Ascending aorta (tissue), 2 donors: ENCODE data around the gene CREB5. TPM values are rescaled to one million over a fixed set of nuclear protein-coding genes. Genes with fewer than 3 reads are reported as not detected.

Source experiments
- DNase-seq, 2 donors: peaks; one replicate each; pipeline ENCODE4 v3.0.0-alpha.2; 2019; ENCODE audit warnings: low spot score in 2 of 2
- H3K27ac ChIP-seq, 2 donors: fragments of 200-600 bp; sonication (generic); one replicate each; pipeline ENCODE4 v1.5.1; 2016 to 2017; ENCODE audit warnings: mild to moderate bottlenecking in 1 of 2
- H3K27me3 ChIP-seq: fragments of 200-600 bp; sonication (generic); one replicate; pipeline ENCODE4 v1.5.1; 2017
- H3K36me3 ChIP-seq, 2 donors: fragments of 200-600 bp; sonication (generic); one replicate each; pipeline ENCODE4 v1.5.1; 2016
- H3K4me1 ChIP-seq, 2 donors: fragments of 200-600 bp; sonication (generic); one replicate each; pipeline ENCODE4 v1.5.1; 2016 to 2017; ENCODE audit warnings: mild to moderate bottlenecking in 1 of 2
- H3K4me3 ChIP-seq, 2 donors: fragments of 200-600 bp; sonication (generic); one replicate each; pipeline ENCODE4 v1.5.1; 2016 to 2017; ENCODE audit warnings: mild to moderate bottlenecking in 1 of 2
- H3K9me3 ChIP-seq, 2 donors: fragments of 200-600 bp; sonication (generic); one replicate each; pipeline ENCODE4 v1.5.1; 2016
- intact Hi-C: fragments of 100-400 bp; cut with DNase I; formaldehyde crosslinking; loops from one replicate; pipeline ENCODE4 v1.15.1; 2023
- total RNA-seq: library from RNA; depleted of rRNA; stranded (reverse); fragments of >200 nt; gene quantifications from one replicate; pipeline ENCODE4 v1.1.0, GENCODE V29; 2016
- TF ChIP-seq, protein P1 (sequence below), 3 experiments: fragments of 200-600 bp in 2 of 3; fragments of 450-650 bp in 1 of 3; sonication (generic) in 2 of 3; IDR thresholded peaks; one replicate each; pipeline ENCODE4 v1.5.1; 2016 to 2019; ENCODE audit warnings: antibody characterized with exemption in 3 of 3, mild to moderate bottlenecking in 1 of 3, moderate library complexity in 1 of 3

Gene CREB5
- total RNA-seq, 1 donor from 2014 or later = 143 TPM

GRCh38 chr7:28582226-28582625, 169.9 kb downstream of the CREB5 start:
- Histone ChIP-seq H3K9me3 (no peaks in the 10 kb centered on the region), H3K27ac (no peak overlapping the region), H3K4me1 (no peaks in the 10 kb centered on the region), H3K36me3 (no peaks in the 10 kb centered on the region), H3K4me3 (no peak overlapping the region), H3K27me3 (no peaks in the 10 kb centered on the region)
- no peak for DNase-seq
- intact Hi-C loops = no loop called here
- TF ChIP-seq, protein P1, sequence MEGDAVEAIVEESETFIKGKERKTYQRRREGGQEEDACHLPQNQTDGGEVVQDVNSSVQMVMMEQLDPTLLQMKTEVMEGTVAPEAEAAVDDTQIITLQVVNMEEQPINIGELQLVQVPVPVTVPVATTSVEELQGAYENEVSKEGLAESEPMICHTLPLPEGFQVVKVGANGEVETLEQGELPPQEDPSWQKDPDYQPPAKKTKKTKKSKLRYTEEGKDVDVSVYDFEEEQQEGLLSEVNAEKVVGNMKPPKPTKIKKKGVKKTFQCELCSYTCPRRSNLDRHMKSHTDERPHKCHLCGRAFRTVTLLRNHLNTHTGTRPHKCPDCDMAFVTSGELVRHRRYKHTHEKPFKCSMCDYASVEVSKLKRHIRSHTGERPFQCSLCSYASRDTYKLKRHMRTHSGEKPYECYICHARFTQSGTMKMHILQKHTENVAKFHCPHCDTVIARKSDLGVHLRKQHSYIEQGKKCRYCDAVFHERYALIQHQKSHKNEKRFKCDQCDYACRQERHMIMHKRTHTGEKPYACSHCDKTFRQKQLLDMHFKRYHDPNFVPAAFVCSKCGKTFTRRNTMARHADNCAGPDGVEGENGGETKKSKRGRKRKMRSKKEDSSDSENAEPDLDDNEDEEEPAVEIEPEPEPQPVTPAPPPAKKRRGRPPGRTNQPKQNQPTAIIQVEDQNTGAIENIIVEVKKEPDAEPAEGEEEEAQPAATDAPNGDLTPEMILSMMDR (IDR thresholded peaks at IDR 0.05) = no peak

- TF ChIP-seq, protein P1 (IDR thresholded peaks at IDR 0.05) = no peak
- Histone ChIP-seq H3K9me3 (no peaks in the 10 kb centered on the region), H3K4me1 (peaks cover 0 to 4% of the 10 kb centered on the region in 2 donors), H3K27ac (no peak overlapping the region), H3K27me3 (no peaks in the 10 kb centered on the region), H3K4me3 (no peak overlapping the region), H3K36me3 (no peaks in the 10 kb centered on the region)
- intact Hi-C loops = no loop called here
- DNase-seq = no peak
Observed at GRCh38 chr7:28584235-28584634, 171.9 kb downstream of the CREB5 start.

DNA sequence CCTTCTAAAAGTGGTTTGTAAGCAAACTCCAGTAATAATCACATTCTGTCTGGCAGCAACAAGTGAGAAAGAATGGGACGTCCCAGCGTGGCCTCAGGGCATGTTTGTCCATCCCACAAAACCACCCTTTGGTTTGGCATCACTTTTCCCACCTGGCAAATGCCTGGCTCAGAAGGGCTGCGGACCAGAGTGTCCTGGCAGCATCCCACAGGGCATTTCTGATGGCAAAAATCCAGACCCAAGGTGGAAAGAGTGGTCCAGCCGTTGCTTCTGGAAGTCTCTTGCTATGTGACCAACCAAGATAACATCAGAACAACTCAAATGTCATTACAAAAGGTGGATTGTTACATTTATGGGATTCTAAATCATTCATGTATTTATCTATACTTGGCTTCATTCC, 174.4 kb downstream of the CREB5 start:
- TF ChIP-seq, protein P1 (IDR thresholded peaks at IDR 0.05) = no peak
- intact Hi-C loops = no loop called here
- Histone ChIP-seq H3K9me3 (no peaks in the 10 kb centered on the region), H3K4me1 (peaks cover 0 to 4% of the 10 kb centered on the region in 2 donors), H3K27ac (no peak overlapping the region), H3K27me3 (no peaks in the 10 kb centered on the region), H3K36me3 (no peaks in the 10 kb centered on the region), H3K4me3 (no peak overlapping the region)
- DNase-seq = no peak

GRCh38 chr7:28587211-28587610, 174.9 kb downstream of the CREB5 start:
- no peak overlapping the region for H3K27ac ChIP-seq
- peaks cover 0 to 4% of the 10 kb centered on the region in 2 donors for H3K4me1 ChIP-seq
- H3K27me3 ChIP-seq = no peaks in the 10 kb centered on the region
- no peaks in the 10 kb centered on the region for H3K9me3 ChIP-seq
- H3K4me3 ChIP-seq = no peak overlapping the region
- intact Hi-C loops = no loop called here
- no peak for DNase-seq
- no peaks in the 10 kb centered on the region for H3K36me3 ChIP-seq
- TF ChIP-seq, protein P1 (IDR thresholded peaks at IDR 0.05) = no peak

GRCh38 chr7:28588602-28589001, 176.3 kb downstream of the CREB5 start:
- intact Hi-C loops = no loop called here
- Histone ChIP-seq H3K4me3 (no peak overlapping the region), H3K4me1 (peaks cover 0 to 4% of the 10 kb centered on the region in 2 donors), H3K36me3 (no peaks in the 10 kb centered on the region), H3K27me3 (no peaks in the 10 kb centered on the region), H3K27ac (no peak overlapping the region), H3K9me3 (no peaks in the 10 kb centered on the region)
- no peak for DNase-seq
- TF ChIP-seq, protein P1 (IDR thresholded peaks at IDR 0.05) = no peak

- intact Hi-C loops = no loop called here
- H3K27me3 ChIP-seq = no peaks in the 10 kb centered on the region
- no peaks in the 10 kb centered on the region for H3K9me3 ChIP-seq
- TF ChIP-seq, protein P1 (IDR thresholded peaks at IDR 0.05) = no peak
- no peaks in the 10 kb centered on the region for H3K36me3 ChIP-seq
- peaks cover 0 to 4% of the 10 kb centered on the region in 2 donors for H3K4me1 ChIP-seq
- no peak for DNase-seq
- no peak overlapping the region for H3K4me3 ChIP-seq
- no peak overlapping the region for H3K27ac ChIP-seq
Observed at GRCh38 chr7:28591041-28591674, 178.8 kb downstream of the CREB5 start.
